OCI-LY3 (cell line): ENCODE data around the gene PKD1.

ENCODE experiments used
- H2AFZ ChIP-seq: fragments of 200-600, 300-600 bp; shearing (Covaris generic); 2 replicates; pipeline ENCODE4 v1.6.0; 2014; ENCODE audit warnings: antibody characterized with exemption, low read depth, low read length
- H3K27ac ChIP-seq: fragments of 200-600, 300-600 bp; sonication (generic); 2 replicates; pipeline ENCODE4 v1.5.1; 2014; ENCODE audit warnings: mild to moderate bottlenecking, low read length, moderate library complexity, mixed read lengths
- H3K27me3 ChIP-seq: fragments of 200-600, 300-600 bp; sonication (generic); 2 replicates; pipeline ENCODE4 v1.6.1; 2014; ENCODE audit warnings: low read depth, low read length, mixed read lengths
- H3K36me3 ChIP-seq: fragments of 200-600, 300-600 bp; sonication (generic); replicated peaks from 2 replicates; pipeline ENCODE3; 2014; ENCODE audit warnings: low read depth, low read length, mixed read lengths
- H3K4me1 ChIP-seq: fragments of 300-600, 200-600 bp; sonication (generic); 2 replicates; pipeline ENCODE4 v1.6.1; 2014; ENCODE audit warnings: low read length, mixed read lengths
- H3K4me2 ChIP-seq: fragments of 200-600, 300-600 bp; sonication (generic); 2 replicates; pipeline ENCODE4 v1.6.1; 2014; ENCODE audit warnings: low read length, mixed read lengths
- H3K4me3 ChIP-seq: fragments of 300-600, 200-600 bp; sonication (generic); 2 replicates; pipeline ENCODE4 v1.5.1; 2014; ENCODE audit warnings: antibody characterized with exemption, mild to moderate bottlenecking, low read length, moderate library complexity
- H3K79me2 ChIP-seq: fragments of 300-600, 200-600 bp; shearing (Covaris generic); 2 replicates; pipeline ENCODE4 v1.6.1; 2014; ENCODE audit warnings: mild to moderate bottlenecking, low read length, mixed read lengths
- H3K9ac ChIP-seq: fragments of 300-600, 200-600 bp; shearing (Covaris generic); 2 replicates; pipeline ENCODE4 v1.6.0; 2014; ENCODE audit warnings: mild to moderate bottlenecking, low read length, moderate library complexity
- H3K9me3 ChIP-seq: fragments of 200-600, 300-600 bp; shearing (Covaris generic); 2 replicates; pipeline ENCODE4 v1.6.1; 2014; ENCODE audit warnings: low read length, mixed read lengths; ENCODE audit not compliant: insufficient read depth
- H4K20me1 ChIP-seq: fragments of 200-600, 300-600 bp; sonication (generic); 2 replicates; pipeline ENCODE4 v1.6.1; 2016; ENCODE audit warnings: low read length, mixed read lengths; ENCODE audit not compliant: insufficient read depth
- EZH2phosphoT487 ChIP-seq: fragments of 200-600 bp; shearing (Covaris generic); IDR thresholded peaks from 2 replicates; pipeline ENCODE4 v1.6.1; 2018; ENCODE audit warnings: antibody characterized with exemption, mixed run types, low read depth
- TF ChIP-seq, protein P1 (sequence below): fragments of 200-600, 300-600 bp; sonication (generic); IDR thresholded peaks from 2 replicates; pipeline ENCODE4 v1.5.1; 2014; ENCODE audit warnings: antibody characterized with exemption, low read length, low read depth

The PKD1 gene

DNA sequence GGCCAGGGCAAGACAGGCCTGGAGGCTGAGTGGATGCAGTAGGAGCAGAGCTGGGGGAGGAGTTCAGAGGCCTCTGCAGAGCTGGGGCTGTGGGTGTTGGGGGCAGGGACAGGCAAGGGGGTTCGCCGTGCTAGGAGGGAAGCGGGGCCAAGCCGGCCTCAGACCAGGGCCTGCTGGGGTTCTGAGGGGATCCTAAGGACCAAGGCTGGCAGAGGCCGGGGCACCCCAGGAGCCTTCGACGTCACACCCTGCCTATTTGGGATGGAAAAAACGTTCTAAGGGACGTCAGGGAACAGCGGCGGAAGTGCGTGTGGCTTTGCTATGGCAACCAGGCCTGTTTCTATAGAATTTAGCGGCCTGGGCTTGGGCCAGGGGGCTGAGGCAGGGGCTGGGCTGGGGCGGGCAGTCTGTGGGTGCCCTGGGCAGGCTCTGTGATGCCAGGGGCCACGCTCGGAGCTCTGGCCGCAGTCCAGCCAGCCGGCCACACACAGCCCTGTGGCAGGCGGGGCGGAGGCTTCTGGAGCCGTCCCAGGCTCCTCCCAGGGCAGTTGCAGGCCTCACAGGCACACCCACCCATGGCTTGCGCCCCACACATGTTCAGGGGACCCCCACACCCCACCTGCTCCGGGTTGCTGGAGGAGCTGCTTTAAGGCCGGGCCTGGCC lies 23.6 kb upstream of the PKD1 start:
- peaks cover 30% of the 10 kb centered on the region for H3K36me3 ChIP-seq

DNA sequence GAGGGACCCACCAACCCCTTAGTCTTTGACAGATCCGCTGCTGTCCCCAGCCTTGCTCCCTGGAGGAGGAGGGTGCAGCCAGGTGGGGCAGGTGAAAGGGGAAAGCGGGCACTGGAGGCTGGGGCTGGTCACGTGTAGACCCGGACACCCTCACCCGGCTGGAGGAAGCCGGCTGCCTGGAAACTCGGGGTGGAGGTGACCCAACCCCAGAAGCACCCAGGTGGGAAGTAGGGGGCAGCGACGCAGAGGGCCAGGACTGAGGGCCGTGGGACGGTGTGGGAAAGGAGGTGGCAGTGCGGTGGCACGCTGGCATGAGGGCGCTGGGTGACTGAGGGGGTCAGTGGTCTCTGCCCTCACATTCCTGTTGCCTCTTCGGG lies 22.6 kb upstream of the PKD1 start:
- Histone ChIP-seq H2AFZ (no peak overlapping the region), H3K27ac (no peak overlapping the region), H4K20me1 (peaks cover 36% of the 10 kb centered on the region)

More for the DNA sequence above, 23.6 kb upstream of the PKD1 start:
- Histone ChIP-seq H4K20me1 (peaks cover 28% of the 10 kb centered on the region), H3K27ac (no peak overlapping the region), H3K4me3 (peak overlapping the region; percentile 45), H3K27me3 (no peaks in the 10 kb centered on the region), H3K4me2 (peak overlapping the region; percentile 63), H3K4me1 (peaks cover 35% of the 10 kb centered on the region), H3K79me2 (peaks cover 91% of the 10 kb centered on the region), H3K9me3 (no peaks in the 10 kb centered on the region), H2AFZ (no peak overlapping the region), H3K9ac (peak overlapping the region; percentile 36; the same call in 1 of the 2 replicates)
- TF ChIP-seq, protein P1, sequence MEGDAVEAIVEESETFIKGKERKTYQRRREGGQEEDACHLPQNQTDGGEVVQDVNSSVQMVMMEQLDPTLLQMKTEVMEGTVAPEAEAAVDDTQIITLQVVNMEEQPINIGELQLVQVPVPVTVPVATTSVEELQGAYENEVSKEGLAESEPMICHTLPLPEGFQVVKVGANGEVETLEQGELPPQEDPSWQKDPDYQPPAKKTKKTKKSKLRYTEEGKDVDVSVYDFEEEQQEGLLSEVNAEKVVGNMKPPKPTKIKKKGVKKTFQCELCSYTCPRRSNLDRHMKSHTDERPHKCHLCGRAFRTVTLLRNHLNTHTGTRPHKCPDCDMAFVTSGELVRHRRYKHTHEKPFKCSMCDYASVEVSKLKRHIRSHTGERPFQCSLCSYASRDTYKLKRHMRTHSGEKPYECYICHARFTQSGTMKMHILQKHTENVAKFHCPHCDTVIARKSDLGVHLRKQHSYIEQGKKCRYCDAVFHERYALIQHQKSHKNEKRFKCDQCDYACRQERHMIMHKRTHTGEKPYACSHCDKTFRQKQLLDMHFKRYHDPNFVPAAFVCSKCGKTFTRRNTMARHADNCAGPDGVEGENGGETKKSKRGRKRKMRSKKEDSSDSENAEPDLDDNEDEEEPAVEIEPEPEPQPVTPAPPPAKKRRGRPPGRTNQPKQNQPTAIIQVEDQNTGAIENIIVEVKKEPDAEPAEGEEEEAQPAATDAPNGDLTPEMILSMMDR, result no peak
- TF ChIP-seq EZH2phosphoT487, result no peak

DNA sequence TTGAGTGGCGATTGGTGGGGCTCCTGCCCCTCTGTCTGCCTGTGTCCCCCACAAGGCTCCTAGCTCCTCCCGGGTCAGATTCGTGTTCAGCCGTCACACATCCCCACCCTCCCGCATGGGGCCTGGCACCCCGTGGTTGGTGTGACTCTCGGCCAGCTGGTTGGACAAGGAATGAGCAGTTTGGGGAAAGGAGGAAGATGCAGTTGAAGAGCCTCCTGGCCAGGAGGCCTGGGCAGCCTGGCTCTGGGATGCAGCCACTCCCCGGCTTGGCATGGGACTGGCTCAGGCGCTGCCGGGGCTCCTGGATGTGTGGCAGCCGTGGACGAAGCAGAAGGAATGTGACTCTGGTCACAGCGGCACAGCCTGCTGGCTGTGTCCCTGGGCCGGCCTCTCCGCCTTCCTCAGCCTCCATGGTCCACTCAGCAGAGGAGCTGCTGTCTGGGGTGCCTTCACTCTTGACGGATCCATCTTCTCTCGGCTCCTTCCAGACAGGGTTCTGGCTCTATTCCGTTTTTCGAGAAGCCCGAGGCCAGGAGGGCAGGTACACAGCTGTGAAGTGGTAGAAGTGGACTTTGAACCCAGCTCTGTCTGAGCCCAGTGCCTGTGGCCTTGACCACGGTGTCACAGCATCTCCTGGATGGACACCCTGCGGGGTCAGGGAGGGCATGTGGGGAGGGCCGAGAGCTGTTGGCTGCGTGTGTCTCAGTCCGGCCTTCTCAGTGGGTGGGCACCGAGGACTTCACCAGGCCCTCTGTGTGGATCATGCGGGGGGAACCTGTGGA lies 22.0 kb upstream of the PKD1 start:
- H3K36me3 ChIP-seq, result peaks cover 37% of the 10 kb centered on the region
- H3K4me3 ChIP-seq, result no peak overlapping the region
- no peak overlapping the region for H2AFZ ChIP-seq
- TF ChIP-seq EZH2phosphoT487, result no peak
- TF ChIP-seq, protein P1, result no peak
- peaks cover 41% of the 10 kb centered on the region for H4K20me1 ChIP-seq
- no peaks in the 10 kb centered on the region for H3K9me3 ChIP-seq
- H3K27ac ChIP-seq, result no peak overlapping the region
- no peak overlapping the region for H3K4me2 ChIP-seq
- H3K79me2 ChIP-seq, result peaks cover 91% of the 10 kb centered on the region
- no peak overlapping the region for H3K9ac ChIP-seq
- no peaks in the 10 kb centered on the region for H3K27me3 ChIP-seq
- peaks cover 42% of the 10 kb centered on the region for H3K4me1 ChIP-seq

More for the DNA sequence above, 22.6 kb upstream of the PKD1 start:
- no peak overlapping the region for H3K4me3 ChIP-seq
- H3K36me3 ChIP-seq, result peaks cover 33% of the 10 kb centered on the region
- H3K9me3 ChIP-seq, result no peaks in the 10 kb centered on the region
- TF ChIP-seq EZH2phosphoT487, result no peak
- TF ChIP-seq, protein P1, result no peak
- H3K27me3 ChIP-seq, result no peaks in the 10 kb centered on the region
- H3K4me1 ChIP-seq, result peaks cover 36% of the 10 kb centered on the region
- no peak overlapping the region for H3K9ac ChIP-seq
- peaks cover 91% of the 10 kb centered on the region for H3K79me2 ChIP-seq
- no peak overlapping the region for H3K4me2 ChIP-seq

DNA sequence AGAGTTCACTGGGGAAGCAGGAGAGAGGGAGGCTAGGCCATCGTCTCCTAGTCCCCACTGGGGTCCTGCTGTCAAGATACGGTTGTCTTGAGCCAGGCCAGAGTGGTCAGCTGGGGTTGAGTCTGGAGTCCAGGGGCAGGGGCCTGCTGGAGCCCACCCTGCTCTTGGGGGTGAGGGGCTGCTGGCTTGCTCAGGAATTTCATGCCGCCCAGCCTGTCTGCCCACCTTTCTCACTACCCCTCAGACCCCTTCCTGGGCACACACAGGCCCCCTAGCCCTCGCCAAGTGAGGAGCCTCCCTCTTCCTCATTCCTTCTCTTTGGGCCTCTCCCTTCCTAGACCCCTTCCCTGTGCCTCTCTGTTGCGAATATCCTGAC lies 21.1 kb upstream of the PKD1 start:
- Histone ChIP-seq H3K4me2 (peak overlapping the region; percentile 86), H2AFZ (no peak overlapping the region), H3K9me3 (no peaks in the 10 kb centered on the region), H3K4me1 (peaks cover 49% of the 10 kb centered on the region), H4K20me1 (peaks cover 50% of the 10 kb centered on the region), H3K9ac (peak overlapping the region; percentile 70; the same call in 1 of the 2 replicates), H3K36me3 (peaks cover 32% of the 10 kb centered on the region), H3K79me2 (peaks cover 91% of the 10 kb centered on the region), H3K4me3 (peak overlapping the region; percentile 80), H3K27me3 (no peaks in the 10 kb centered on the region), H3K27ac (no peak overlapping the region)
- TF ChIP-seq EZH2phosphoT487, result no peak
- TF ChIP-seq, protein P1, result no peak
